Naive B cell (primary cell): ENCODE data around the gene PFN1. TPM values are rescaled to one million over a fixed set of nuclear protein-coding genes. Genes with fewer than 3 reads are reported as not detected.
A peak's percentile ranks its signal among the peaks of the same experiment; 100 is the strongest.

Experiments
- ATAC-seq, 2 donors: fragments of 150-1000 bp; cut with Tn5 transposase; 2 replicates each; pipeline ENCODE4 v1.10.0; 2021; ENCODE audit warnings: low read depth in 2 of 2, mild to moderate bottlenecking in 2 of 2, moderate library complexity in 2 of 2
- DNase-seq: peaks from one replicate; pipeline ENCODE4 v3.0.0; 2022
- H3K27ac Mint-ChIP-seq, 6 donors: one replicate each; pipeline ENCODE4 v1.8.0; 2020 to 2022; ENCODE audit warnings: mild to moderate bottlenecking in 6 of 6, mixed read lengths in 6 of 6, moderate library complexity in 5 of 6, inconsistent platforms in 2 of 6
- H3K27me3 Mint-ChIP-seq, 3 donors: one replicate each; pipeline ENCODE4 v1.8.0; 2021 to 2022; ENCODE audit warnings: mixed read lengths in 3 of 3, mild to moderate bottlenecking in 1 of 3
- H3K36me3 Mint-ChIP-seq, 2 donors: one replicate each; pipeline ENCODE4 v1.8.0; 2020 to 2022; ENCODE audit warnings: mixed read lengths in 2 of 2, inconsistent platforms in 1 of 2, mild to moderate bottlenecking in 1 of 2
- H3K4me1 Mint-ChIP-seq, 3 donors: one replicate each; pipeline ENCODE4 v1.8.0; 2020 to 2022; ENCODE audit warnings: mixed read lengths in 3 of 3, inconsistent platforms in 1 of 3, mild to moderate bottlenecking in 1 of 3, moderate library complexity in 1 of 3
- H3K4me3 Mint-ChIP-seq, 8 donors: one replicate each; pipeline ENCODE4 v1.8.0; 2020 to 2022; ENCODE audit warnings: mild to moderate bottlenecking in 8 of 8, mixed read lengths in 8 of 8, moderate library complexity in 8 of 8, inconsistent platforms in 2 of 8
- H3K9me3 Mint-ChIP-seq, 7 donors: one replicate each; pipeline ENCODE4 v1.8.0; 2020 to 2022; ENCODE audit warnings: mixed read lengths in 7 of 7, mild to moderate bottlenecking in 5 of 7, inconsistent platforms in 2 of 7, moderate library complexity in 1 of 7
- polyA plus RNA-seq, 6 donors: library from polyadenylated mRNA; unstranded; fragments of 300-500 nt; fragmentation: Illumina TruSeq; gene quantifications; one replicate each; pipeline ENCODE4 v1.2.3, GENCODE V29; 2021; ENCODE audit warnings: low read depth in 6 of 6

Gene PFN1
- polyA plus RNA-seq, 6 donors from 2014 or later, result 1,151 to 1,601 (median 1,370) TPM

DNA sequence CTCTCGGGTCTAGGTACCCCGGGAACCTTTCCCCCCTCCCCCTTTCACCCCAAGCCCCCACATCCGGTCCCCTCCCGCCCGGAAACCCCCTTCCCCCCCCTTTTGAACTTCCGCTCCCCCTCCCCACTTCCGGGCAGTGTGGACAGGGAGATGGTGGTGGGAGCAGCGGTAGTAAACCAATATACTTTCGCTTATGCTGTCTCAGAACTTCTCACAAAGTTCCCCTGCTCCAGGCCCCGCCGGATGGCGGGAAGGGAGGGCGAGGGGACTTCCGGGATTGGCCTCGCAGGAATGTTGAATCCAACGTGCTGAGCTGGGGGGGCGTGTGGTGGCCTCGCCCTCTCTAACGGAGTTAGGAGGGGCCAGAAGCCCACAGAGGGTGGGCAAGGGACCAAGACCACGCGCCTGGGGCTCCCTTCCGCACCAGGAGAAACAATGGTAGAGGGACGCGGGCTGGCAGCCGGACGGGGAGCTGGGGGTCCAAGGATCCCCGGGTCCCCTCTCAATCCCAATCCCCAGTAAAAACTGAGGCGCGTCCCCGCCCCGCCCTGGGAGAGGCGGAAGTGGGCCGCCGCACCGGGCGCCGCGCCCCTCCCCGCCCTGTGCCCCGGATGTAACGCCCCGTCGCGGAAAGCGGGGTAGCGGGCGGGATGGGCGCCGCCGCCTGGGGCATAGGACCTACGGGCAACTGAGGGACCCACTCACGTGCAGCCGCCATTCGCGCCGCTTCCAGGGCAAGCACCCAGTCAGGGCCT lies 742 bp downstream of the PFN1 start:
- H3K4me3 Mint-ChIP-seq, result peak overlapping the region; percentile 97 to 100 (median 99)
- peaks cover 53 to 59% (median 57%) of the 10 kb centered on the region in 3 donors for H3K4me1 Mint-ChIP-seq
- H3K27ac Mint-ChIP-seq, result peak overlapping the region; percentile 93 to 98 (median 96)
- peak; percentile 14 to 19 for ATAC-seq
- H3K9me3 Mint-ChIP-seq, result no peaks in the 10 kb centered on the region
- H3K27me3 Mint-ChIP-seq, result no peaks in the 10 kb centered on the region
- DNase-seq, result peak; percentile 61
- peaks cover 14 to 34% of the 10 kb centered on the region in 2 donors for H3K36me3 Mint-ChIP-seq

DNA sequence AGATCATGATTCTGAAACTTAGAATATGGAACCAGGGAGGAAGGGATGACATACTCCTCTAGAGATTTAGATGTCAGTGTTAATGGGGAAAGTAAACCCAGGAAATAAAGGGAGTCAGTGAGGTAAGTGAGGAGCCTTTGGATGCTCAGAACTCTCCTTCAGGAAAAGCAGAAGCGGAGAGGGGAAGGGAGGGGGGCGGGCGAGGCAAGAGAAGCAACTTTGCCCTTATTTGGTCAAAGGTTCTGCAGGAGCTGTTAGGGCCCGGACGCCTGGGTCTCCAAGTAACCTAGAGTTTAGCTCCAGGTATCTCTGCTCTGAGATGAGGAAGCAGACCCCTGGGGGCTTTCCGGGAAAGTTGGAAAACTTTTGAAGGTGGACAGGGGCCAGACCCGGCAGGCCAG lies 1.3 kb downstream of the PFN1 start:
- peak overlapping the region; percentile 91 to 100 (median 99) for H3K4me3 Mint-ChIP-seq
- DNase-seq (no peak), ATAC-seq (no peak)
- no peaks in the 10 kb centered on the region for H3K27me3 Mint-ChIP-seq
- H3K4me1 Mint-ChIP-seq, result peaks cover 58 to 65% (median 63%) of the 10 kb centered on the region in 3 donors
- H3K36me3 Mint-ChIP-seq, result peaks cover 14 to 40% of the 10 kb centered on the region in 2 donors
- H3K27ac Mint-ChIP-seq, result peak overlapping the region; percentile 76 to 98 (median 89)
- H3K9me3 Mint-ChIP-seq, result no peaks in the 10 kb centered on the region

DNA sequence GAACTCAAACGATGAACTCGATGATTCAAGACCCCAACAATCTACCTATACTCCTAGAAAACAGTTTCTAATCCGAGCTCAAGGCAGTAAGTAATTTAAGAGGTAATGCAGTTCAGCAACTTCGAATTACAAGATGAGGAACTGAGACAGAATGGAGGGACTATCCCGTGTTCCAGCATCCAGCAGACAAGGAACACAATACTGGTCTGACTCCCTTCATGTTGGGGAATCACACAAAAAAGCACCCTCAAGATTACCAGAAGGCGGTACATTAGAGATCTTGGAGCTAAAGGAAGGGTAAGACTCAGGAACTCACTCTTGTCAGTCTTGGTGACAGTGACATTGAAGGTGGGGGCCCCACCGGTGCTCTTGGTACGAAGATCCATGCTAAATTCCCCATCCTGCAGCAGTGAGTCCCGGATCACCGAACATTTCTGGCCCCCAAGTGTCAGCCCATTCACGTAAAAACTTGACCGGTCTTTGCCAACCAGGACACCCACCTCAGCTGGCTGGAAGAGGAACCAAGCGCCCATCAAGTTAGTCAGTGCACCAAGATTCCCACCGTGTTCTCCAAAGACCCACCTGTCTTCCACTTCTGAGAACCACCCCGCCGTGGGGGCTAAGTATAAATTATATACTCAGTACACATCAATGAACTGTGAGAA lies 1.9 kb downstream of the PFN1 start:
- no peaks in the 10 kb centered on the region for H3K27me3 Mint-ChIP-seq

DNA sequence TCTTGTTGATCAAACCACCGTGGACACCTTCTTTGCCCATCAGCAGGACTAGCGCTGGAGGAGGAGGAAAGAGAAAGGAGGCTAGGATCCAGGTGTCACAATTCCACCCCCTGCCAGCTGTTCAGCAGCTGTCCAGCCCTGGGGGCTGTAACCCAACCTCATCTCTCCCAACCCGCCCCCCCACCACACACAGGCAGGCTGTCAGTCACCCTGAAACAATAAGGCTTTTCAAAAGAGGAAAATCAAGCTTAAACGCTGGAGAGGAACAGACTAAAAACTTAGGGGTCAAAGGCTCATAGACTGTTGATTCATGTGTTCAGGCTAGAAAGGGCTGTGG lies 2.4 kb downstream of the PFN1 start:
- Mint-ChIP-seq H3K9me3 (no peaks in the 10 kb centered on the region), H3K4me3 (peak overlapping the region; percentile 91 to 100 (median 99)), H3K36me3 (peaks cover 14 to 46% of the 10 kb centered on the region in 2 donors), H3K27me3 (no peaks in the 10 kb centered on the region), H3K27ac (peak overlapping the region in 3 of 6 donors; percentile 91 to 98 (median 95)), H3K4me1 (peaks cover 65 to 73% (median 71%) of the 10 kb centered on the region in 3 donors)
- ATAC-seq, result no peak
- DNase-seq, result no peak

More for the DNA sequence above, 1.9 kb downstream of the PFN1 start:
- peaks cover 14 to 46% of the 10 kb centered on the region in 2 donors for H3K36me3 Mint-ChIP-seq
- peaks cover 64 to 70% (median 69%) of the 10 kb centered on the region in 3 donors for H3K4me1 Mint-ChIP-seq
- peak overlapping the region; percentile 91 to 100 (median 99) for H3K4me3 Mint-ChIP-seq
- no peaks in the 10 kb centered on the region for H3K9me3 Mint-ChIP-seq
- ATAC-seq (no peak), DNase-seq (no peak)
- H3K27ac Mint-ChIP-seq, result peak overlapping the region; percentile 76 to 98 (median 90)

DNA sequence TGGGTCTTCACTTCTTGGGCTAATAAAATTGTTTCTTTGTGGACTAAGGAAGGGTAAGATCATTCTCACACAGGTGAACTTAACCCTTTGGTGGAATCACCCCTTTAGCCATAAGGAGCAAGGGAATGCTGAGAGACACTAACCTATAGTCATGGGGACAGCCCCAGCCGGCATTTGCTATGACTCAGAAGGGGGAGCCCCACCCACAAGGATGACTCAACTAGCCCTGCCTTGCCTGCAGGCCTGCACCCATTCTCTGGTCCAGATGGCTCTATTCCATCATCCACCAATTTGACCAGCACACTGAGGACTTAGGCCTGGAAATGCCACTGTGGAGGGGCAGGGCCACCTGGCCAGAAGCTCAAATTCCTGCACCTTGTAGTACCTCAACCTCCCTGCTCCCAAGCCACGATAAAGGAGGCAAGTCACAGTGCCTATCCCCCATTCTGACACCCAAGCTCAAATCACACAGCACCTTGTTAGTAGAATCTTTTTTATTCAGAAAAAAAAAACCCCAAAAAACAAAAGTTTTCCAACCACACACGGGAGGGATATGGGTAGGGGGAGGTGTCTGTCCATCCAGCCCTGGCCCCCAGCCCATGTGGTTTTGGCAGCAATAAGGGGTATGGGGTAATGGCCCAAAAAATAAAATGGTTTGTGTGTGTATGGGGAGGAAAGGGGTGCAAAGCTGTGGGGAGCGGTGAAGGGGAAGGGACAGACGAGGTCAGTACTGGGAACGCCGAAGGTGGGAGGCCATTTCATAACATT lies 3.0 kb downstream of the PFN1 start:
- Mint-ChIP-seq H3K27me3 (no peaks in the 10 kb centered on the region), H3K9me3 (no peaks in the 10 kb centered on the region), H3K4me3 (peak overlapping the region; percentile 6 to 100 (median 98)), H3K4me1 (peaks cover 64 to 71% (median 71%) of the 10 kb centered on the region in 3 donors), H3K27ac (peak overlapping the region; percentile 64 to 98 (median 84)), H3K36me3 (peaks cover 14 to 46% of the 10 kb centered on the region in 2 donors)
- ATAC-seq (no peak), DNase-seq (no peak)

DNA sequence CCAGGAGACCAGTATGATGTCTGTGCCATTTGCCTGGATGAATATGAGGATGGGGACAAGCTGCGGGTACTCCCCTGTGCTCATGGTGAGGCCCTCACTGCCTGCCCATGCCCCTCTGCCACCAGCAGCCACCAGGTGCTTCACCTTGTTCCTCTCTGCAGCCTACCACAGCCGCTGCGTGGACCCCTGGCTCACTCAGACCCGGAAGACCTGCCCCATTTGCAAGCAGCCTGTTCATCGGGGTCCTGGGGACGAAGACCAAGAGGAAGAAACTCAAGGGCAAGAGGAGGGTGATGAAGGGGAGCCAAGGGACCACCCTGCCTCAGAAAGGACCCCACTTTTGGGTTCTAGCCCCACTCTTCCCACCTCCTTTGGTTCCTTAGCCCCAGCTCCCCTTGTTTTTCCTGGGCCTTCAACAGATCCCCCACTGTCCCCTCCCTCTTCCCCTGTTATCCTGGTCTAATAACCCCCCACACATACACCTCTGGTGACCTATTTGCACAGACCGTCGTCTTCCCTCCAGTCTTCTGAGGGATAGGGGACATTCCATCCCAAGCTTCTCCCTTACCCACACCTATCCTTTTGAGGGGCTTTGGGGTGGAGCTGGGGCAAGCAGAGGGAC lies 3.7 kb downstream of the PFN1 start:
- no peak for ATAC-seq
- Mint-ChIP-seq H3K36me3 (peaks cover 19 to 46% of the 10 kb centered on the region in 2 donors), H3K27me3 (no peaks in the 10 kb centered on the region), H3K4me3 (peak overlapping the region; percentile 71 to 100 (median 98)), H3K9me3 (no peaks in the 10 kb centered on the region), H3K27ac (peak overlapping the region; percentile 67 to 98 (median 87)), H3K4me1 (peaks cover 67 to 72% (median 68%) of the 10 kb centered on the region in 3 donors)
- no peak for DNase-seq

DNA sequence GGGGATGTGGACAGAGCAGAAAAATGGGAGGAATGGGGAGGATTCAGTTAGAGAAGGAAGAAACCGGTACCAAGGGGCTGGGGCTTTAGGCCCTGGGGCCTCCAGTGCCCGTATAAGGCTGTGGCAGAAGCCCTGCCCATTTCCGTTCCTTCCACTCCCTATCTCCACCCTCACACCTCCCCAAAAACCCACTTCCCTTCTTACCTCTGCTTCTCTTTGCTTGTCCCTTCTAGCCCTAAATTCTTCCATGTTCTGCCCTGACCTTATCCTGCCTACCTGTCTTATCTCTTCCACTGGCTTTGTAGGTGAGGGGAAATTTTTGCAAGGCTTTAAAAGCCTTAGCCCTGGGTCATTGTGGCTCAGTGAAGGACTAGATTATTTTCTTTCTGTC lies 4.2 kb downstream of the PFN1 start:
- peaks cover 68 to 76% (median 71%) of the 10 kb centered on the region in 3 donors for H3K4me1 Mint-ChIP-seq
- H3K36me3 Mint-ChIP-seq, result peaks cover 19 to 46% of the 10 kb centered on the region in 2 donors
- ATAC-seq, result no peak
- H3K4me3 Mint-ChIP-seq, result peak overlapping the region; percentile 71 to 100 (median 98)
- no peaks in the 10 kb centered on the region for H3K27me3 Mint-ChIP-seq
- no peaks in the 10 kb centered on the region for H3K9me3 Mint-ChIP-seq
- DNase-seq, result peak; percentile 49
- H3K27ac Mint-ChIP-seq, result peak overlapping the region in 5 of 6 donors; percentile 78 to 98 (median 88)

DNA sequence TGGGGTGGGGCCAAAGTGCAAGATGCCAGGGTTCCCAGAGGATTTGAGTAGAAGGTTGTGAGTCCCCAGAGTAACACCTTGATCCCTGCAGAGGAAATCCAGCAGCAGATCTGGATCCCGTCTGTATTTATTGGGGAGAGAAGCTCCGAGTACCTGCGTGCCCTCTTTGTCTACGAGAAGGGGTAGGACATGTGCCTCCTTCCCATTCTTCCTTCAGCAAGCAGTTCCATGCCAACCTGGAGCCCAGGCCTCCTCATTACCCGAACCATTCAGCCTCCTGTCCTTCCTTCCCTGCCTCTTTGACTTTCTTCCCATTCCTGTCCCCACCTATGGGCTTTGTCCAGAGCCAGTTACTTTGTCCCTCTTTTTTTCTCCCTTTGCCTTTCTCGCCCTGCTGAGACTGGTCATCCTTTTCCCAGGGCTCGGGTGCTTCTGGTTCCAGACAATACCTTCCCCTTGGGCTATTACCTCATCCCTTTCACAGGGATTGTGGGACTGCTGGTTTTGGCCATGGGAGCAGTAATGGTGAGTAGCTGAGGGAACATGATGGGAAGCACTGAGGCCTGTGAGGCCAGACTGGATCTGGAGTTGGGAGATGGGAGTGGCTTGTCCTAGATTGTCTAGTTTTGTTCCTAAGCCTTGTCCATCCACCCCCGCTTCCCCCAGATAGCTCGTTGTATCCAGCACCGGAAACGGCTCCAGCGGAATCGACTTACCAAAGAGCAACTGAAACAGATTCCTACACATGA lies 5.4 kb downstream of the PFN1 start:
- H3K27me3 Mint-ChIP-seq, result no peaks in the 10 kb centered on the region
- H3K4me3 Mint-ChIP-seq, result peak overlapping the region in 7 of 8 donors; percentile 22 to 100 (median 98)
- DNase-seq (no peak), ATAC-seq (no peak)
- peaks cover 19 to 46% of the 10 kb centered on the region in 2 donors for H3K36me3 Mint-ChIP-seq
- peak overlapping the region in 4 of 6 donors; percentile 62 to 96 (median 73) for H3K27ac Mint-ChIP-seq
- H3K9me3 Mint-ChIP-seq, result no peaks in the 10 kb centered on the region
- peaks cover 73 to 86% (median 74%) of the 10 kb centered on the region in 3 donors for H3K4me1 Mint-ChIP-seq

DNA sequence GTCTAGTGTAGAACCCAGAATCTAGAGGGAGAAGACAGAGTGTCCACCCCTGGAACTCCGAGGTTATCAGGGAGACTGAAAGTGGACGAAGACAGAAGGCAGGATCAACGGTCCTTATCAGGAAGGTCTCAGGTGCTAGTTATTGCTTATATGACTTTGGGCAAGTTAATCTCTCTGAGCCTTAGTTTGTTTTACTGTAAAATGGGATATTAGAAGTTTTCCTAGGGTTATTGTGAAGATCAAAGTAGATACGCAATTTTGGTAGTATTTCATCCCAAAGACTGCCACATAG lies 7.1 kb downstream of the PFN1 start:
- no peak for ATAC-seq
- H3K36me3 Mint-ChIP-seq, result peaks cover 13 to 36% of the 10 kb centered on the region in 2 donors

DNA sequence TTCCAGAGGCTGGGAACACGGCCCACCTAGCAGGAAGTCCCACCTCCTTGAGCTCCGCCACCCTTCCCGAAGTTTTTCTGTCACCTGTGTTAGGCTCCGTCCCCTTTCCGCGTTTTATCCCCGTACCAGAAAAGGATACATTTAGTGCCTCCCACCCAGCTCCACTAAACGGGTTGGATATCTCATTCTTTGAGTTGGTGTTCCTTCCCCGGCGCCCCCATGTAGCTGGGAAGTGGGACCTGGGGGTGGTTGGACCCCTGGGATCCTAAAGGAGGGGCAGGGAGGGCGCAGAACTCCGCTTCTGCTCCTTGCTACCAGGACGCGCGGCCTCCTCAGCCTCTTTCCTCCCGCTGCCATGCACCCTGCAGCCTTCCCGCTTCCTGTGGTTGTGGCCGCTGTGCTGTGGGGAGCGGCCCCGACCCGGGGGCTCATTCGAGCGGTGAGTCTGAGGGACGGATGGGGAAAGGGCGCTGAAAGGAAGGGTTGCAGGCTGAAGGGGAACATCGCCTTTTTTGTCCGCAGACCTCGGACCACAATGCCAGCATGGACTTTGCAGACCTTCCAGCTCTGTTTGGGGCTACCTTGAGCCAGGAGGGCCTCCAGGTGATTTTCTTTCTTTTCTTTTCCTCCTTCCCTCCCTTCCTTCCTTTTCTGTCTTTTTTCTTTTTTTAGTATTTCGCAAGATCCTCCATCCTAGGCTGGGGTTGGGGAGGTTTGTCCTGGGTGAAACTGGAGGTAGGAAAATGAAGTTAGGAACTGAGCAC lies 7.6 kb downstream of the PFN1 start:
- Mint-ChIP-seq H3K4me3 (peak overlapping the region; percentile 92 to 99 (median 99)), H3K27ac (peak overlapping the region; percentile 93 to 98 (median 96)), H3K36me3 (peaks cover 11 to 34% of the 10 kb centered on the region in 2 donors), H3K4me1 (peaks cover 62 to 79% (median 75%) of the 10 kb centered on the region in 3 donors), H3K27me3 (no peaks in the 10 kb centered on the region), H3K9me3 (no peaks in the 10 kb centered on the region)
- DNase-seq (no peak), ATAC-seq (no peak)

More for the DNA sequence above, 7.1 kb downstream of the PFN1 start:
- Mint-ChIP-seq H3K4me3 (peak overlapping the region; percentile 92 to 99 (median 99)), H3K27me3 (no peaks in the 10 kb centered on the region), H3K27ac (peak overlapping the region in 4 of 6 donors; percentile 27 to 98 (median 97)), H3K9me3 (no peaks in the 10 kb centered on the region), H3K4me1 (peaks cover 64 to 83% (median 73%) of the 10 kb centered on the region in 3 donors)
- no peak for DNase-seq

DNA sequence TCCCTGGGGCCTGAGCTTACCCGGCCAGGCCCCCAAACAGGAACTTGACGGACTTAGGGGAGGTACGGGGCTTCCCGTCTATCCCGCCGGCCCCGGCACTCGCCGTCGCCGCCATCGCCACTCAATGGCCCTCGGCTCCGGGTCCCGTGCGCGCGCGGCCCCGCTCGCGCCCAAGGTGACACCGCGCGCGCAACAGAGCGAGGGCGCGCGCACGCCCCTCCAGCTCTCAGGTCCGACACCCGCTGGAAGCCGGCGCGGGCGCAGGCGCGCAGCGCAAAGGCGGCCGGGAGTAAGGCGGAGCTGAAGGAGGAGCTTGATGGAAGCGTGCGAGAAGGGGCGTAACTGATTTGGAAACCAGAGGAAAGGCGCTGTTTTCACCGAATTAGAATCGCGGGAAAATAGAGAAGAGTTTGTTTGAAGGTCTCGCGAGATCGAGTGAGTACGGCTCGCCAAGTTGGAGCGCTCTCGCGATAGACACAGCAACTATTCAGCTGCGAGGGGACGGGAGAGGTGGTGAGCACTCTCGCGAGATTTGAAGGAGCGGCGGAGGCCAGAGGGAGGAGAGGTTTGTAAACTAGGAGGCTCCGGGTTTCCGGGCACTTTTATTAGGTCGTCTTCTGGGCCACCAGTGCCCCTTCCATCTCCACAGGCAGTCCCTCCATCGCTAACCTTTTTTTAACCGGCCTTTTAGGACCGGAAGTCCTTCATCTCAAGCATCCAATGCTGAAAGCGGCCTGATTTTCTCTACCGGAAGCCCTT lies 8.4 kb downstream of the PFN1 start, which contains the start of the genes RNF167 and SLC25A11:
TSS of gene RNF167 (plus strand) at position 473 of the 759 bp plus-strand sequence. CDS start 642 bp downstream, outside the sequence.
TSS of gene SLC25A11 (minus strand) at position 251 of the 759 bp plus-strand sequence. CDS start at position 115, 136 bp downstream.
- peak within 1 kb of the TSS; percentile 93 to 98 (median 96) for H3K27ac Mint-ChIP-seq
- ATAC-seq, result peak; percentile 86
- DNase-seq, result peak; percentile 96
- peak within 1 kb of the TSS; percentile 92 to 99 (median 99) for H3K4me3 Mint-ChIP-seq
- H3K4me1 Mint-ChIP-seq, result peaks cover 54 to 71% (median 69%) of the 10 kb centered on the region in 3 donors
- H3K27me3 Mint-ChIP-seq, result no peaks in the 10 kb centered on the region
- no peaks in the 10 kb centered on the region for H3K9me3 Mint-ChIP-seq
- peaks cover 5 to 26% of the 10 kb centered on the region in 2 donors for H3K36me3 Mint-ChIP-seq
